ENCODE results near the gene TRABD2B. TPM values are rescaled to one million over a fixed set of nuclear protein-coding genes. Genes with fewer than 3 reads are reported as not detected.

Gene TRABD2B
- total and polyA plus RNA-seq, 2 of the 13 experiments (the other 11 are each of a cell fraction or from before 2014, with no cell fraction given) = 0.04 TPM; not detected in 1

GRCh38 chr1:47776667-47777131, 220.5 kb downstream of the TRABD2B start (continued):
- TF ChIP-seq ZBTB46 (CRISPR knock-in tag; IDR thresholded peaks at IDR 0.05; ENCODE audit: borderline replicate concordance) (no peak), ADNP (CRISPR knock-in tag; IDR thresholded peaks at IDR 0.05) (no peak), SMARCC2 (IDR thresholded peaks at IDR 0.05) (no peak), MTA3 (CRISPR knock-in tag; IDR thresholded peaks at IDR 0.05) (no peak), ZNF253 (CRISPR knock-in tag; IDR thresholded peaks at IDR 0.05; ENCODE audit: borderline replicate concordance) (no peak), THAP7 (CRISPR knock-in tag; IDR thresholded peaks at IDR 0.05) (no peak), CREM (IDR thresholded peaks at IDR 0.05) (no peak), CREM (CRISPR knock-in tag; IDR thresholded peaks at IDR 0.05) (no peak), ZNF605 (CRISPR knock-in tag; IDR thresholded peaks at IDR 0.05) (no peak), TRIM22 (IDR thresholded peaks at IDR 0.05) (no peak), ZNF703 (CRISPR knock-in tag; IDR thresholded peaks at IDR 0.05; ENCODE audit: borderline replicate concordance) (no peak)
